ENCODE data around the gene PYGM.

- TF ChIP-seq, protein P1, sequence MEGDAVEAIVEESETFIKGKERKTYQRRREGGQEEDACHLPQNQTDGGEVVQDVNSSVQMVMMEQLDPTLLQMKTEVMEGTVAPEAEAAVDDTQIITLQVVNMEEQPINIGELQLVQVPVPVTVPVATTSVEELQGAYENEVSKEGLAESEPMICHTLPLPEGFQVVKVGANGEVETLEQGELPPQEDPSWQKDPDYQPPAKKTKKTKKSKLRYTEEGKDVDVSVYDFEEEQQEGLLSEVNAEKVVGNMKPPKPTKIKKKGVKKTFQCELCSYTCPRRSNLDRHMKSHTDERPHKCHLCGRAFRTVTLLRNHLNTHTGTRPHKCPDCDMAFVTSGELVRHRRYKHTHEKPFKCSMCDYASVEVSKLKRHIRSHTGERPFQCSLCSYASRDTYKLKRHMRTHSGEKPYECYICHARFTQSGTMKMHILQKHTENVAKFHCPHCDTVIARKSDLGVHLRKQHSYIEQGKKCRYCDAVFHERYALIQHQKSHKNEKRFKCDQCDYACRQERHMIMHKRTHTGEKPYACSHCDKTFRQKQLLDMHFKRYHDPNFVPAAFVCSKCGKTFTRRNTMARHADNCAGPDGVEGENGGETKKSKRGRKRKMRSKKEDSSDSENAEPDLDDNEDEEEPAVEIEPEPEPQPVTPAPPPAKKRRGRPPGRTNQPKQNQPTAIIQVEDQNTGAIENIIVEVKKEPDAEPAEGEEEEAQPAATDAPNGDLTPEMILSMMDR (IDR thresholded peaks at IDR 0.05) = no peak
- no peak for TF ChIP-seq ZFX (IDR thresholded peaks at IDR 0.05; ENCODE audit: borderline replicate concordance)
Observed at GRCh38 chr11:64715756-64716472, 43.9 kb downstream of the PYGM start.
